HepG2 (cell line): ENCODE measurements around the gene TULP3. TPM values are rescaled to one million over a fixed set of nuclear protein-coding genes. Genes with fewer than 3 reads are reported as not detected.

ENCODE experiments used
- ARHGAP35 ChIP-seq: sonication (generic); formaldehyde crosslinking; IDR thresholded peaks from 2 replicates; pipeline ENCODE4 v1.9.0; 2022; ENCODE audit warnings: mild to moderate bottlenecking, inconsistent platforms, moderate library complexity, missing genetic modification reagents, borderline replicate concordance
- CEBPB ChIP-seq: IDR thresholded peaks from 2 replicates; pipeline ENCODE4 v1.6.1; 2011; ENCODE audit warnings: low read depth, low read length, improper control_type of control experiment, borderline replicate concordance
- CREB1 ChIP-seq, 2 experiments: fragments of 450-650 bp in 1 of 2; IDR thresholded peaks; 2 replicates each; pipeline ENCODE4 v1.6.1; 2016 to 2017; ENCODE audit warnings: control low read depth in 1 of 2, mild to moderate bottlenecking in 1 of 2, missing compliant biosample characterization in 1 of 2, missing genetic modification characterization in 1 of 2
- HDAC6 ChIP-seq: fragments of 200-600 bp; sonication (generic); IDR thresholded peaks from 2 replicates; pipeline ENCODE4 v1.7.0; 2017; ENCODE audit warnings: mild to moderate bottlenecking, antibody characterized with exemption, low read length, low read depth
- KDM2A ChIP-seq: sonication (generic); formaldehyde crosslinking; IDR thresholded peaks from 2 replicates; pipeline ENCODE4 v1.4.0; 2020; ENCODE audit warnings: low read depth, missing genetic modification reagents, borderline replicate concordance
- POGZ ChIP-seq: sonication (generic); formaldehyde crosslinking; IDR thresholded peaks from 2 replicates; pipeline ENCODE4 v1.4.0; 2020; ENCODE audit warnings: mild to moderate bottlenecking, missing genetic modification reagents
- POLR2G ChIP-seq: fragments of 200-400 bp; formaldehyde crosslinking; IDR thresholded peaks from 2 replicates; pipeline ENCODE4 v1.6.1; 2018; ENCODE audit warnings: mild to moderate bottlenecking, low read depth, low read length, moderate library complexity
- REPIN1 ChIP-seq: sonication (generic); formaldehyde crosslinking; IDR thresholded peaks from 2 replicates; pipeline ENCODE4 v1.8.0; 2022; ENCODE audit warnings: missing genetic modification reagents, low read depth, mild to moderate bottlenecking, borderline replicate concordance
- RNF2 ChIP-seq: fragments of 450-650 bp; conservative IDR thresholded peaks from 2 replicates; pipeline ENCODE4 v1.6.1; 2016; ENCODE audit warnings: low read depth
- SAFB2 ChIP-seq: sonication (generic); formaldehyde crosslinking; IDR thresholded peaks from 2 replicates; pipeline ENCODE4 v1.5.1; 2020; ENCODE audit warnings: missing genetic modification reagents, low read depth, mild to moderate bottlenecking, borderline replicate concordance
- SIN3B ChIP-seq: fragments of 150-350 bp; IDR thresholded peaks from 2 replicates; pipeline ENCODE4 v1.6.1; 2014; ENCODE audit warnings: low read length
- SUZ12 ChIP-seq: fragments of 150-350 bp; IDR thresholded peaks from 2 replicates; pipeline ENCODE4 v1.6.1; 2014; ENCODE audit warnings: low read depth, low read length
- ZNF251 ChIP-seq: sonication (generic); formaldehyde crosslinking; IDR thresholded peaks from 2 replicates; pipeline ENCODE4 v1.9.0; 2021; ENCODE audit warnings: mild to moderate bottlenecking, missing genetic modification reagents
- ZNF331 ChIP-seq: sonication (generic); formaldehyde crosslinking; IDR thresholded peaks from 2 replicates; pipeline ENCODE4 v1.4.0; 2020; ENCODE audit warnings: missing genetic modification reagents
- ZNF430 ChIP-seq: sonication (generic); formaldehyde crosslinking; IDR thresholded peaks from 2 replicates; pipeline ENCODE4 v1.9.0; 2021; ENCODE audit warnings: mild to moderate bottlenecking, missing genetic modification reagents
- ZNF546 ChIP-seq: sonication (generic); formaldehyde crosslinking; conservative IDR thresholded peaks from 2 replicates; pipeline ENCODE4 v1.8.1; 2023; ENCODE audit warnings: mild to moderate bottlenecking, missing genetic modification reagents
- ZNF569 ChIP-seq: sonication (generic); formaldehyde crosslinking; IDR thresholded peaks from 2 replicates; pipeline ENCODE4 v1.5.0; 2020; ENCODE audit warnings: mild to moderate bottlenecking, missing genetic modification reagents, moderate library complexity, borderline replicate concordance
- ZNF615 ChIP-seq: sonication (generic); formaldehyde crosslinking; IDR thresholded peaks from 2 replicates; pipeline ENCODE4 v1.5.0; 2020; ENCODE audit warnings: mild to moderate bottlenecking, missing genetic modification reagents, borderline replicate concordance
- ZNF841 ChIP-seq: sonication (generic); formaldehyde crosslinking; IDR thresholded peaks from 2 replicates; pipeline ENCODE4 v1.8.1; 2023; ENCODE audit warnings: missing genetic modification reagents, borderline replicate concordance
- polyA plus RNA-seq, 8 experiments: library from polyadenylated mRNA; depleted of rRNA in 3 of 8; stranded (reverse) in 7 of 8; unstranded in 1 of 8; fragments of >200 nt; fragmentation: Illumina TruSeq in 4 of 8; extraction: Trizol in 4 of 8; gene quantifications; 2 replicates each; pipeline versions ENCODE4 v1.2.1 to v1.2.3, GENCODE V29; 2011 to 2016; ENCODE audit warnings: low read depth in 4 of 8, missing spikeins in 1 of 8, mixed read lengths in 1 of 8; ENCODE audit not compliant: insufficient read depth in 1 of 8
- total RNA-seq, 5 experiments: library from RNA; depleted of rRNA; stranded (reverse); fragments of >200 nt; fragmentation: Illumina TruSeq; extraction: Trizol; gene quantifications; 2 replicates each; pipeline ENCODE4 v1.2.3, GENCODE V29; 2016; ENCODE audit warnings: low read depth in 1 of 5
- TF ChIP-seq, protein P1 (sequence below): sonication (generic); formaldehyde crosslinking; IDR thresholded peaks from 2 replicates; pipeline ENCODE4 v1.4.0; 2020; ENCODE audit warnings: missing genetic modification reagents
- TF ChIP-seq, protein P2 (sequence below): sonication (generic); formaldehyde crosslinking; IDR thresholded peaks from 2 replicates; pipeline ENCODE4 v1.4.0; 2020; ENCODE audit warnings: mild to moderate bottlenecking, missing genetic modification reagents
- TF ChIP-seq, protein P3 (sequence below): sonication (generic); formaldehyde crosslinking; IDR thresholded peaks from 2 replicates; pipeline ENCODE4 v1.4.0; 2020; ENCODE audit warnings: missing genetic modification reagents
- TF ChIP-seq, protein P4 (sequence below): sonication (generic); formaldehyde crosslinking; IDR thresholded peaks from 2 replicates; pipeline ENCODE4 v1.5.0; 2020; ENCODE audit warnings: missing genetic modification reagents

Gene TULP3
- total and polyA plus RNA-seq, 2 of the 13 experiments (the other 11 are each of a cell fraction or from before 2014, with no cell fraction given), result 11.2 to 13.2 TPM

DNA sequence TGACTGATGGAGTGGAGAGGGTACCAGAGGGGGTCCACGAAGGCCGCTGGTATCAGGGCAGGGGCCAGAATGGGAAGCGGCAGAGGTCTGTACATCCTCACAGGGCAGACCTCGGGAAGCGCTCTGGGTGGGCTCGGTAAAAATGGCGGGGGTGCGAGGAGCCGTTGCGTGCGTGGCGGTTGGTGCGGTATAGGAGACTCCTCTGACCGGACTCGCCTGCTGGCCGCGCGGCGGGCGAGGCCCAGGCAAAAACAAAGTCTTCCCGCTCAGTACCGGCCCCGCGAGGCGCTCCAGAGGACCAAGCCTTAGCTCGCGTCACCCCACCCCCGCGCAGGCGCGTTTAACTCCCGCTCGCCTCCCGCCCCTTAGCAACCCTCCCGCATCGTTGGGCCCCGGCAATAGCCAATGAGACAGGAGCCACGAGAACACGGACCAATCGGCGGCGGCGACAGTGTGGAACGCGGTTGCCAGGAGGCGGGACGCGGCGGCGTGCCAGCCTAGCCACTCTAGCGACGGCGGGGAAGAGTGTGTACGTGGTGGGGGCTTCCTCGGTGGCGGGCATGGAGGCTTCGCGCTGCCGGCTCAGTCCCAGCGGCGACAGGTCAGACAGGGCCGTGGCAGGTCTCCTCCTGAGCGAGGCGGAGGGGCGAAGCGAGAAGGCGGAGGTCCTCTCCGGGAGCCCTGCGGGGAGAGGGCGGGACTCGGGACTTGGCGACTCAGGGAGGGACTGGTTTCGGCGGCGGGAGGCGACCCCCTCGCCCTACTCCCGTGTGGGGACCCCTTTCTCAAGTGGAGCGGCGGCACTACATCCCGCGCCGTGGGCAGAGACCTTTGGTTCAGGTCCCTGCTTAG lies at the start of gene TULP3 (continued):
- TF ChIP-seq, protein P1, sequence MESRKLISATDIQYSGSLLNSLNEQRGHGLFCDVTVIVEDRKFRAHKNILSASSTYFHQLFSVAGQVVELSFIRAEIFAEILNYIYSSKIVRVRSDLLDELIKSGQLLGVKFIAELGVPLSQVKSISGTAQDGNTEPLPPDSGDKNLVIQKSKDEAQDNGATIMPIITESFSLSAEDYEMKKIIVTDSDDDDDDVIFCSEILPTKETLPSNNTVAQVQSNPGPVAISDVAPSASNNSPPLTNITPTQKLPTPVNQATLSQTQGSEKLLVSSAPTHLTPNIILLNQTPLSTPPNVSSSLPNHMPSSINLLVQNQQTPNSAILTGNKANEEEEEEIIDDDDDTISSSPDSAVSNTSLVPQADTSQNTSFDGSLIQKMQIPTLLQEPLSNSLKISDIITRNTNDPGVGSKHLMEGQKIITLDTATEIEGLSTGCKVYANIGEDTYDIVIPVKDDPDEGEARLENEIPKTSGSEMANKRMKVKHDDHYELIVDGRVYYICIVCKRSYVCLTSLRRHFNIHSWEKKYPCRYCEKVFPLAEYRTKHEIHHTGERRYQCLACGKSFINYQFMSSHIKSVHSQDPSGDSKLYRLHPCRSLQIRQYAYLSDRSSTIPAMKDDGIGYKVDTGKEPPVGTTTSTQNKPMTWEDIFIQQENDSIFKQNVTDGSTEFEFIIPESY (CRISPR knock-in tag), result no peak
- TF ChIP-seq, protein P2, sequence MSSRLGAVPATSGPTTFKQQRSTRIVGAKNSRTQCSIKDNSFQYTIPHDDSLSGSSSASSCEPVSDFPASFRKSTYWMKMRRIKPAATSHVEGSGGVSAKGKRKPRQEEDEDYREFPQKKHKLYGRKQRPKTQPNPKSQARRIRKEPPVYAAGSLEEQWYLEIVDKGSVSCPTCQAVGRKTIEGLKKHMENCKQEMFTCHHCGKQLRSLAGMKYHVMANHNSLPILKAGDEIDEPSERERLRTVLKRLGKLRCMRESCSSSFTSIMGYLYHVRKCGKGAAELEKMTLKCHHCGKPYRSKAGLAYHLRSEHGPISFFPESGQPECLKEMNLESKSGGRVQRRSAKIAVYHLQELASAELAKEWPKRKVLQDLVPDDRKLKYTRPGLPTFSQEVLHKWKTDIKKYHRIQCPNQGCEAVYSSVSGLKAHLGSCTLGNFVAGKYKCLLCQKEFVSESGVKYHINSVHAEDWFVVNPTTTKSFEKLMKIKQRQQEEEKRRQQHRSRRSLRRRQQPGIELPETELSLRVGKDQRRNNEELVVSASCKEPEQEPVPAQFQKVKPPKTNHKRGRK (CRISPR knock-in tag), result no peak
- peak; percentile 95 for TF ChIP-seq REPIN1 (CRISPR knock-in tag)
- TF ChIP-seq POGZ, result peak; percentile 51
- no peak for TF ChIP-seq CEBPB
- 0 out of 2 replicates have a peak, but pooled peaks have one; percentile 60 for TF ChIP-seq ARHGAP35
- TF ChIP-seq ZNF841, result no peak
- TF ChIP-seq SUZ12, result no peak
- peak; percentile 48; the same call in 1 of the 2 replicates for TF ChIP-seq ZNF569 (CRISPR knock-in tag)
- no peak for TF ChIP-seq HDAC6
- no peak for TF ChIP-seq ZNF430 (CRISPR knock-in tag)
- peak; percentile 84 for TF ChIP-seq POLR2G
- TF ChIP-seq, protein P3, sequence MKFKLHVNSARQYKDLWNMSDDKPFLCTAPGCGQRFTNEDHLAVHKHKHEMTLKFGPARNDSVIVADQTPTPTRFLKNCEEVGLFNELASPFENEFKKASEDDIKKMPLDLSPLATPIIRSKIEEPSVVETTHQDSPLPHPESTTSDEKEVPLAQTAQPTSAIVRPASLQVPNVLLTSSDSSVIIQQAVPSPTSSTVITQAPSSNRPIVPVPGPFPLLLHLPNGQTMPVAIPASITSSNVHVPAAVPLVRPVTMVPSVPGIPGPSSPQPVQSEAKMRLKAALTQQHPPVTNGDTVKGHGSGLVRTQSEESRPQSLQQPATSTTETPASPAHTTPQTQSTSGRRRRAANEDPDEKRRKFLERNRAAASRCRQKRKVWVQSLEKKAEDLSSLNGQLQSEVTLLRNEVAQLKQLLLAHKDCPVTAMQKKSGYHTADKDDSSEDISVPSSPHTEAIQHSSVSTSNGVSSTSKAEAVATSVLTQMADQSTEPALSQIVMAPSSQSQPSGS (CRISPR knock-in tag), result peak; percentile 65; the same call in 1 of the 2 replicates
- TF ChIP-seq, protein P4, sequence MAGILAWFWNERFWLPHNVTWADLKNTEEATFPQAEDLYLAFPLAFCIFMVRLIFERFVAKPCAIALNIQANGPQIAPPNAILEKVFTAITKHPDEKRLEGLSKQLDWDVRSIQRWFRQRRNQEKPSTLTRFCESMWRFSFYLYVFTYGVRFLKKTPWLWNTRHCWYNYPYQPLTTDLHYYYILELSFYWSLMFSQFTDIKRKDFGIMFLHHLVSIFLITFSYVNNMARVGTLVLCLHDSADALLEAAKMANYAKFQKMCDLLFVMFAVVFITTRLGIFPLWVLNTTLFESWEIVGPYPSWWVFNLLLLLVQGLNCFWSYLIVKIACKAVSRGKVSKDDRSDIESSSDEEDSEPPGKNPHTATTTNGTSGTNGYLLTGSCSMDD (CRISPR knock-in tag), result no peak
- TF ChIP-seq CREB1 (IDR thresholded peaks at IDR 0.05), result peak; percentile 81
- TF ChIP-seq CREB1 (CRISPR knock-in tag; IDR thresholded peaks at IDR 0.05), result peak; percentile 74; the same call in 1 of the 2 replicates
- no peak for TF ChIP-seq ZNF615 (CRISPR knock-in tag)
- no peak for TF ChIP-seq ZNF251 (CRISPR knock-in tag)
- peak; percentile 91 for TF ChIP-seq SAFB2 (CRISPR knock-in tag)
- TF ChIP-seq RNF2, result 0 out of 2 replicates have a peak, but pooled peaks have one; percentile 70
- TF ChIP-seq ZNF546 (CRISPR knock-in tag), result peak; percentile 84
- peak; percentile 61 for TF ChIP-seq ZNF331 (CRISPR knock-in tag)
- peak; percentile 80; the same call in 1 of the 2 replicates for TF ChIP-seq KDM2A
- TF ChIP-seq SIN3B, result peak; percentile 52; the same call in 1 of the 2 replicates
